GM21528 (cell line): Measurements from ENCODE around the gene CTBP2.
"Not testable (repeated sequence)": the region's sequence is repeated elsewhere in the genome, so short reads cannot be mapped to it uniquely, and the experiment has no call there.

Experiments used
- ATAC-seq: cut with Tn5 transposase; IDR thresholded peaks from one replicate; pipeline ENCODE4 v1.9.1; 2021; ENCODE audit warnings: mild to moderate bottlenecking, moderate library complexity; ENCODE audit not compliant: unreplicated experiment, low FRiP score

The CTBP2 gene

GRCh38 chr10:125187238-125188194 lies 27.2 kb upstream of the CTBP2 start:
- ATAC-seq = no peak

GRCh38 chr10:125186431-125187170 lies 26.2 kb upstream of the CTBP2 start:
- ATAC-seq = no peak

- not testable (repeated sequence) for ATAC-seq
These were observed 18.7 kb upstream of the CTBP2 start for GRCh38 chr10:125179107-125179506.

- no peak for ATAC-seq
These were observed 17.6 kb upstream of the CTBP2 start for GRCh38 chr10:125177641-125178640.

- ATAC-seq = no peak
These were observed 15.4 kb upstream of the CTBP2 start for GRCh38 chr10:125175807-125176206.

- ATAC-seq = no peak
These were observed 14.0 kb upstream of the CTBP2 start for GRCh38 chr10:125174360-125174759.

- ATAC-seq = no peak
These were observed 12.3 kb upstream of the CTBP2 start for GRCh38 chr10:125172694-125173093.

- no peak for ATAC-seq
These were observed 11.3 kb upstream of the CTBP2 start for GRCh38 chr10:125171402-125172306.

GRCh38 chr10:125169915-125170314 lies 9.6 kb upstream of the CTBP2 start:
- no peak for ATAC-seq

- ATAC-seq = no peak
These were observed 8.9 kb upstream of the CTBP2 start for GRCh38 chr10:125169279-125169678.

- no peak for ATAC-seq
These were observed 6.3 kb upstream of the CTBP2 start for GRCh38 chr10:125166658-125167057.

GRCh38 chr10:125165584-125166573 lies 5.5 kb upstream of the CTBP2 start:
- ATAC-seq = no peak

- no peak for ATAC-seq
These were observed 4.1 kb upstream of the CTBP2 start for GRCh38 chr10:125164421-125164820.

GRCh38 chr10:125163803-125164202 lies 3.4 kb upstream of the CTBP2 start:
- ATAC-seq = no peak

GRCh38 chr10:125163312-125163711 lies 2.9 kb upstream of the CTBP2 start:
- ATAC-seq = not testable (repeated sequence)

- ATAC-seq = no peak
These were observed 2.0 kb upstream of the CTBP2 start for GRCh38 chr10:125162120-125162931.

- no peak for ATAC-seq
These were observed 1.4 kb upstream of the CTBP2 start for GRCh38 chr10:125161707-125162119.
